GM12875 (cell line): ENCODE measurements around the gene MORF4L1.

Experiments used
- H3K4me3 ChIP-seq: one replicate; pipeline ENCODE4 v1.5.1; 2011; ENCODE audit warnings: low read depth, low read length, control low read depth
- CTCF ChIP-seq: IDR thresholded peaks from 2 replicates; pipeline ENCODE4 v1.5.1; 2011; ENCODE audit warnings: low read depth, mild to moderate bottlenecking, control low read depth, inconsistent platforms, low read length, moderate library complexity, borderline replicate concordance; ENCODE audit not compliant: insufficient read depth

The MORF4L1 gene

GRCh38 chr15:78929536-78930264 lies 57.0 kb downstream of the MORF4L1 start:
- no peak for TF ChIP-seq CTCF
- no peak overlapping the region for H3K4me3 ChIP-seq

GRCh38 chr15:78930577-78931388 lies 58.1 kb downstream of the MORF4L1 start:
- TF ChIP-seq CTCF: no peak
- H3K4me3 ChIP-seq: no peak overlapping the region

GRCh38 chr15:78931439-78932257 lies 59.0 kb downstream of the MORF4L1 start:
- TF ChIP-seq CTCF: no peak

GRCh38 chr15:78932258-78932808 lies 59.6 kb downstream of the MORF4L1 start:
- no peak overlapping the region for H3K4me3 ChIP-seq

More at GRCh38 chr15:78931439-78932257, 59.0 kb downstream of the MORF4L1 start:
- H3K4me3 ChIP-seq: no peak overlapping the region

GRCh38 chr15:78933187-78933822 lies 60.6 kb downstream of the MORF4L1 start:
- H3K4me3 ChIP-seq: no peak overlapping the region
- TF ChIP-seq CTCF: no peak

More at GRCh38 chr15:78932258-78932808, 59.6 kb downstream of the MORF4L1 start:
- TF ChIP-seq CTCF: no peak
